ENCODE data around the gene STK32B.
"Not testable (repeated sequence)": the region's sequence is repeated elsewhere in the genome, so short reads cannot be mapped to it uniquely, and the experiment has no call there.

DNA sequence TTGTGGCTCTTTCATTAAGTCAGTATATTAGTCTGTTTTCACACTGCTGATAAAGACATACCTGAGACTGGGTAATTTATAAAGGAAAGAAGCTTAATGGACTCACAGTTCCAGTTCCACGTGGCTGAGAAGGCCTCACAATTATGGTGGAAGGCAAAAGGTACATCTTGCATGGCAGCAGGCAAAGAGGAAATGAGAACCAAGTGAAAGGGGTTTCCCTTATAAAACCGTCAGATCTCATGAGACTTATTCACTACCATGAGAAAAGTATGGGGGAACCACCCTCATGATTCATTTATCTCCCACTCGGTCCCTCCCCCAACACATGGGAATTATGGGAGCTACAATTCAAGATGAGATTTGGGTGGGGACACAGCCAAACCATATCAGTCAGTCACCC, 15.7 kb downstream of the STK32B start:
- TF ChIP-seq, protein P1, sequence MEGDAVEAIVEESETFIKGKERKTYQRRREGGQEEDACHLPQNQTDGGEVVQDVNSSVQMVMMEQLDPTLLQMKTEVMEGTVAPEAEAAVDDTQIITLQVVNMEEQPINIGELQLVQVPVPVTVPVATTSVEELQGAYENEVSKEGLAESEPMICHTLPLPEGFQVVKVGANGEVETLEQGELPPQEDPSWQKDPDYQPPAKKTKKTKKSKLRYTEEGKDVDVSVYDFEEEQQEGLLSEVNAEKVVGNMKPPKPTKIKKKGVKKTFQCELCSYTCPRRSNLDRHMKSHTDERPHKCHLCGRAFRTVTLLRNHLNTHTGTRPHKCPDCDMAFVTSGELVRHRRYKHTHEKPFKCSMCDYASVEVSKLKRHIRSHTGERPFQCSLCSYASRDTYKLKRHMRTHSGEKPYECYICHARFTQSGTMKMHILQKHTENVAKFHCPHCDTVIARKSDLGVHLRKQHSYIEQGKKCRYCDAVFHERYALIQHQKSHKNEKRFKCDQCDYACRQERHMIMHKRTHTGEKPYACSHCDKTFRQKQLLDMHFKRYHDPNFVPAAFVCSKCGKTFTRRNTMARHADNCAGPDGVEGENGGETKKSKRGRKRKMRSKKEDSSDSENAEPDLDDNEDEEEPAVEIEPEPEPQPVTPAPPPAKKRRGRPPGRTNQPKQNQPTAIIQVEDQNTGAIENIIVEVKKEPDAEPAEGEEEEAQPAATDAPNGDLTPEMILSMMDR (conservative IDR thresholded peaks at IDR 0.05; ENCODE audit: low read length), result not testable (repeated sequence)
- TF ChIP-seq EZH2phosphoT487 (IDR thresholded peaks at IDR 0.05; ENCODE audit: borderline replicate concordance), result not testable (repeated sequence)

Measured in Loucy (cell line).